ENCODE measurements around the gene LCOR. TPM values are rescaled to one million over a fixed set of nuclear protein-coding genes. Genes with fewer than 3 reads are reported as not detected.
A peak's percentile ranks its signal among the peaks of the same experiment; 100 is the strongest.

LCOR gene
- total and polyA plus RNA-seq, 2 of the 4 experiments (the other 2 are of a cell fraction): 3.7 to 36.9 TPM

- Histone ChIP-seq H2AFZ (replicated peaks; ENCODE audit: low read length, poor library complexity) (no peak overlapping the region), H3K9me1 (ENCODE audit: insufficient read depth, low read length) (peaks cover 17% of the 10 kb centered on the region), H3K36me3 (ENCODE audit: control insufficient read depth, insufficient read depth, low read length) (no peaks in the 10 kb centered on the region; the same call in 1 of the 2 replicates), H3K4me1 (ENCODE audit: control insufficient read depth, insufficient read depth, low read length) (peaks cover 11% of the 10 kb centered on the region), H3K27me3 (ENCODE audit: control insufficient read depth, insufficient read depth, low read length) (no peaks in the 10 kb centered on the region), H3K79me1 (ENCODE audit: low read depth in 1 of 2, low read length in 2 of 2) (peaks cover 0 to 16% of the 10 kb centered on the region in 2 experiments; a peak in 2 of 4 replicates), H2BK120ac (ENCODE audit: low read depth, low read length) (no peak overlapping the region), H3K9ac (ENCODE audit: low read depth, low read length) (no peak overlapping the region), H4K20me1 (ENCODE audit: insufficient read depth, low read length) (0 out of 2 replicates have a peak, but pooled peaks cover 4% of the 10 kb centered on the region), H2AK5ac (ENCODE audit: low read depth, low read length) (no peak overlapping the region), H3K4ac (ENCODE audit: low read depth, low read length) (peak overlapping the region; percentile 22), H3K18ac (ENCODE audit: low read depth, low read length) (no peak overlapping the region), H3K14ac (replicated peaks; ENCODE audit: low read depth, low read length) (peak overlapping the region; percentile 39), H2BK15ac (ENCODE audit: low read depth, low read length) (no peak overlapping the region), H2BK20ac (ENCODE audit: low read depth, low read length) (0 out of 2 replicates have a peak overlapping the region, but pooled peaks have one; percentile 11), H4K8ac (ENCODE audit: low read depth in 2 of 2, low read length in 2 of 2) (peak overlapping the region in 1 of 2 experiments; percentile 27; a peak in 1 of 4 replicates), H3K27ac (ENCODE audit: insufficient read depth, low read length) (no peak overlapping the region), H3K4me3 (ENCODE audit: insufficient read depth, low read depth, low read length) (no peak overlapping the region), H3K23ac (ENCODE audit: low read depth, low read length) (peak overlapping the region; percentile 18; the same call in 1 of the 2 replicates), H3K4me2 (ENCODE audit: low read depth, low read length) (no peak overlapping the region), H4K5ac (ENCODE audit: low read depth, low read length) (no peak overlapping the region), H3K9me3 (ENCODE audit: control insufficient read depth, insufficient read depth, low read length) (no peaks in the 10 kb centered on the region), H4K91ac (ENCODE audit: insufficient read depth, low read depth, low read length) (no peak overlapping the region), H3K56ac (ENCODE audit: extremely low read depth, insufficient read depth, low read length) (no peak overlapping the region), H2BK5ac (ENCODE audit: low read depth, low read length, poor library complexity, severe bottlenecking) (no peak overlapping the region), H2AK9ac (replicated peaks; ENCODE audit: low read depth, low read length, poor library complexity) (no peak overlapping the region)
- ChIA-PET CTCF (no interaction called here), POLR2A (ENCODE audit: unreplicated experiment) (interaction anchor here (0.6 kb wide), 1 partner anchor 480 kb away, joined by 8 read pairs; no protein-coding TSS in a partner anchor)
- ATAC-seq (ENCODE audit: low read depth) (peak; percentile 30), DNase-seq (peak; percentile 59)
- TF ChIP-seq ELK1 (IDR thresholded peaks at IDR 0.05; ENCODE audit: borderline replicate concordance, low read depth, low read length): no peak
- no peak for TF ChIP-seq CHD1 (IDR thresholded peaks at IDR 0.05; ENCODE audit: low read depth, low read length)
- TF ChIP-seq NFE2L2 (IDR thresholded peaks at IDR 0.05; ENCODE audit: low read depth, low read length): no peak
- no peak for TF ChIP-seq RFX5 (IDR thresholded peaks at IDR 0.05; ENCODE audit: low read depth, low read length)
- no peak for TF ChIP-seq USF2 (IDR thresholded peaks at IDR 0.05; ENCODE audit: low read depth, low read length)
- TF ChIP-seq RAD21 (IDR thresholded peaks at IDR 0.05; ENCODE audit: low read length): no peak
- no CpG with 5 or more reads among the region's 3 CpGs for WGBS, 2 experiments (ENCODE audit: extremely low coverage in 2 of 2, insufficient read length in 1 of 2)
- dilution Hi-C loops (cut with HindIII; ENCODE audit: low sequenced_read_pairs, unreplicated experiment) (no loop called here), intact Hi-C loops (cut with micrococcal nuclease) (no loop called here), in situ Hi-C loops (cut with MboI; ENCODE audit: low sequenced_read_pairs) (no loop called here)
- no TSS peak for BruUV-seq (replicated peaks)
These were observed 155.7 kb downstream of the LCOR start for GRCh38 chr10:96987842-96988175.

Measured in IMR-90 (cell line).